Fibroblast of mammary gland (primary cell): Measurements from ENCODE around the gene GNG12.

Experiments
- DNase-seq: peaks from one replicate; pipeline ENCODE4 v3.0.0-alpha.2; 2010; ENCODE audit warnings: low read depth
- H3K4me3 ChIP-seq: 2 replicates; pipeline ENCODE4 v1.5.1; 2011; ENCODE audit warnings: low read depth, mild to moderate bottlenecking, low read length, moderate library complexity; ENCODE audit not compliant: control insufficient read depth
- TF ChIP-seq, protein P1 (sequence below): conservative IDR thresholded peaks from 2 replicates; pipeline ENCODE4 v1.5.1; 2011; ENCODE audit warnings: low read depth, low read length, inconsistent platforms; ENCODE audit not compliant: control insufficient read depth, insufficient read depth

Gene GNG12

GRCh38 chr1:67749844-67750690 is 83.2 kb downstream of the GNG12 start:
- TF ChIP-seq, protein P1, sequence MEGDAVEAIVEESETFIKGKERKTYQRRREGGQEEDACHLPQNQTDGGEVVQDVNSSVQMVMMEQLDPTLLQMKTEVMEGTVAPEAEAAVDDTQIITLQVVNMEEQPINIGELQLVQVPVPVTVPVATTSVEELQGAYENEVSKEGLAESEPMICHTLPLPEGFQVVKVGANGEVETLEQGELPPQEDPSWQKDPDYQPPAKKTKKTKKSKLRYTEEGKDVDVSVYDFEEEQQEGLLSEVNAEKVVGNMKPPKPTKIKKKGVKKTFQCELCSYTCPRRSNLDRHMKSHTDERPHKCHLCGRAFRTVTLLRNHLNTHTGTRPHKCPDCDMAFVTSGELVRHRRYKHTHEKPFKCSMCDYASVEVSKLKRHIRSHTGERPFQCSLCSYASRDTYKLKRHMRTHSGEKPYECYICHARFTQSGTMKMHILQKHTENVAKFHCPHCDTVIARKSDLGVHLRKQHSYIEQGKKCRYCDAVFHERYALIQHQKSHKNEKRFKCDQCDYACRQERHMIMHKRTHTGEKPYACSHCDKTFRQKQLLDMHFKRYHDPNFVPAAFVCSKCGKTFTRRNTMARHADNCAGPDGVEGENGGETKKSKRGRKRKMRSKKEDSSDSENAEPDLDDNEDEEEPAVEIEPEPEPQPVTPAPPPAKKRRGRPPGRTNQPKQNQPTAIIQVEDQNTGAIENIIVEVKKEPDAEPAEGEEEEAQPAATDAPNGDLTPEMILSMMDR, result no peak
- no peak overlapping the region for H3K4me3 ChIP-seq
- DNase-seq, result peak; percentile 90

- DNase-seq, result no peak
- H3K4me3 ChIP-seq, result no peak overlapping the region
Observed at GRCh38 chr1:67749263-67749843, 83.9 kb downstream of the GNG12 start.

DNA sequence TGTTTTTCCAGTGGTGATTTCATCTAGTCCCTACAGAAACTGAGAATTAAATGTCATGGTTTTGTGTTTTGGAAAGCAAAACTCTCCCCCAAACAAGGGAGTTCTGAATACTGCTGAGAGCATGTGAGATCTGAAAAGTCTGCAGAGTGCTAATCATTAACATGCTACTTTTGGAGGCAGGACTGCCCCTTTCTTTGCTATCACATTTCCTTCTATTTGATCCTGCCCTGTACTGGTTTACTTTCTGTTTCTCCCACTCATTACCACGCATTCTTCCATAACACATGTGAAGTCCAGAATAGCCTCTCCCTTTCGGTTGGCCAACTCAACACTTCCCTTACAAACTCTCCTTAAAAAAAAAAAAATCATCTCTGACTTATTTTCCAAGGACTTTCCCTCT is 84.6 kb downstream of the GNG12 start:
- TF ChIP-seq, protein P1, result no peak
- DNase-seq, result peak; percentile 83

More at GRCh38 chr1:67749263-67749843, 83.9 kb downstream of the GNG12 start:
- TF ChIP-seq, protein P1, result no peak

DNA sequence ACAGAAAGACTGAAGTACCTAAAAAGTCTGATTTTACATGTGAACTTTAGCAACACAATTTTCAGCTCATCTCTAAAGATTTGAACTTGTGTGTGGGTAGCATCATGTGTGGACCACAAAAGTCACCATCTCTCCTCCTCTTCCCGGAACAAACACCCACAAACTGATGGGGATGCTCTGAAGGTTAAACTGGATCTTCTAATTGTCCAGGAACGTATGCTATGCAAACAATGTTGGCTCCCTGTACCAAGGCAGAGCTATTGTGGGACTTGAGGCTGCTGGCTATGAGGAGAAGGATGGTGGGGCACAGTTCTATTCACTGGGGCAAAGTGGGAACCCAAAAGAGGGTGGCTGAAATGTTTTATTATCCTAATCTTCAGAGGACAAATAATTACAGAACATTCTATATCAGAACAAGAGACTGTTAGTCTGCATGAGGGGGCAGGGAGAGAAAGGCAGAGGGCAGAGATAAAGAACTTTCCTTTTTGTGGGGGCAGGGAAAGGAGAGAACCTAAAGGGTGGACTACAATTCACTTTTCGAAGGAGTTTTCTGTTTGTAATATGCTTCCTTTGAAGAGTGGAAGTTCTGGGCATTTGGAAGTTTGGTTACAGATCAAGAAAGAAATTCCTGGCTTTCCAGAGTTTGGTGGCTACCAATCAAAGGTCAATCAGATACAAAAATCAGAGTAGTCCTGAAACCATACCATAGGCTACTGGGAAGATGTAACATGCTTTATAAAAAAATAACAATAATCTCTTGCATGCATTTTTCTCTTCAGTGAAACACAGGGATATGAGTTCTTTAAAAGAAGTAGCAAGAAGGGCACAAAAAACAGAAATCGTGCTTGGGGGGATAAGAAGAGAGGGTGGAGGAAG is 85.4 kb downstream of the GNG12 start:
- H3K4me3 ChIP-seq, result no peak overlapping the region
- TF ChIP-seq, protein P1, result no peak
- DNase-seq, result peak; percentile 37

More for the DNA sequence above, 84.6 kb downstream of the GNG12 start:
- H3K4me3 ChIP-seq, result no peak overlapping the region

DNA sequence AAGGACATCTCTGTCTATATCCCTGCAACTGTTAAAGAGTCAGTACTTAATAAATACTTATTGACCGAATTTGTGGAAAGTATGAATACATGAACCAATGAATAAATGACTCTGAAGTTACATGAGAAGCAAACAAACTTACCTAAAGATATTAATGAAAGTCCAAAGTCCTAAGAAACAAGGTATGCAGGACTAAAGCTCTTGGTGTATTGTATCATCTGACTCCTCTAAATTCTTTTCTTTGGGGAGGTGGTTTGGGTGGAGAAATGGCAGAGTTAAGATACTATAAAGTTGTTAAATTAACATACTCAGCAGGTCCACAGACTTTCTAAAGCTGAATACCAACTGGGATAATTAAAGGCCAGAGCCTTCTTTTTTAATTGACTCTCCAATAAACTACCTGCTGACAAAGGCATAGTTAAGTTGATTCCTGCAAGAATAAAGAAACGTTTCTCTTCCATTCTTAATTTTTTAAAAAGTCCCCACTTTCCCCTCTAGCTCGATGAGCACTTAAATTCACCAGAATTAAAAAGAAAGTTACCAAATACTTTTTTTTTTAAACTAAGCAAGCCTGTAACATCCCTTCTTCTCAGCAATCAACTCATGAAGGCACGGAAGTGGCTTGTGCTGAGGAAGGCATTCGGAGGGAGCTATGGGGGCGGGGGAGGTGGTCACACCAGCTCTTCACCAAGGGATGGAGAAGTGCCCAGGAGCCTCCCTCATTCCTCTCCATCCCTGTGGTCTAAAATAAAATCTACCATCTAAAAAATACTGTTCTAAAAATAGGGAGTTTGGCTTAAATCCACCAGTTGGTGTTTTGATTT is 87.2 kb downstream of the GNG12 start:
- no peak for DNase-seq
- TF ChIP-seq, protein P1, result no peak
- H3K4me3 ChIP-seq, result no peak overlapping the region
